GM19099 (cell line): ENCODE results near the gene CCDC158.

Source experiments
- POLR2A ChIP-seq: IDR thresholded peaks from 3 replicates; pipeline ENCODE4 v1.6.1; 2011; ENCODE audit warnings: low read depth; ENCODE audit not compliant: insufficient read length; ENCODE audit errors: extremely low read depth

Gene CCDC158

DNA sequence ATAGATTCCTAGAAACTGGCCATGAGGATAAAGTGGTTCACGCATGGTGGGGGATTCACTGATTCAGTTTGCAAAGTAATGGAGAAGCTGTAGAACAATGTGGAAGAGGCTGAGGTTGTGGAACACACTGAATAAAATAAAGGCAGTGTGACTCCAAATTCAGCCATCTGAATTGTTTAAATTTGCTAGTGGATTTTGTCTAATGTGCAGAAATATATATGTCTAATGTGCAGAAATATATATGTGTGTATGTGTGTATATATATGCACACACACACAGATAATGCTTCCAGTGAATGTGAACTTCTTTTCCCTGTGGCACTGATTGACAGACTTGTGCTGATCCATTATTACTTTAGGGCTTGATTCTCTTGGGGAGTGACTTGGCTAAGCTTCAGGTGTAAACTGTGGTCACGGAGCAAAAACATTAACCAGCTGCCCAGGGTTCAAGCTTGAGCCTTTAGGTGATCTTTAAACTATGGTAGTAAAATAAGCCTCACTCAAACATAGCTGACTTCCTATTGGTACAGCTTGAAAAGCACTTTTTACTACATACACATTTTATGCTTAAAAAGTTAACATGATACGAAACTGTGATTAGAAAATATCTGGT lies 110.9 kb downstream of the CCDC158 start:
- TF ChIP-seq POLR2A, result no peak

DNA sequence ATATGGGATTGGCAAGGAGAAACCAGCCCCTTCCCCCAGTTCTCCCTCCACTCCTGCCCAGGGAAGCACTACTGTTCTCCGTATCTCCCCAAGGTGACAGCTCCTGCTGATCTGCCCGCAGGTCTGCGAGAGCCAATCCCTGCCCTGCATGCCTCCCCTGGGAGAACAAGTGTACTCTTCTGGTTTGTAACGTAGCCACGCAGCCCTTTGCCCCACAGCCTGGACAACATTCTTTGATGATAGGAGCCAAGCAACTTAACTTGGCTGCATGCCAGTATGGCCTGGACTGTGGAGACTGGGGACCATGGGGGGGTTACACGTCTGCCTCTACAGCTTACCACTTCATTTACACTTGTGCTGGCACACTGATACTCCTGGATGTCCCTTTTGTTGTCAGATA lies 112.4 kb downstream of the CCDC158 start:
- no peak for TF ChIP-seq POLR2A

DNA sequence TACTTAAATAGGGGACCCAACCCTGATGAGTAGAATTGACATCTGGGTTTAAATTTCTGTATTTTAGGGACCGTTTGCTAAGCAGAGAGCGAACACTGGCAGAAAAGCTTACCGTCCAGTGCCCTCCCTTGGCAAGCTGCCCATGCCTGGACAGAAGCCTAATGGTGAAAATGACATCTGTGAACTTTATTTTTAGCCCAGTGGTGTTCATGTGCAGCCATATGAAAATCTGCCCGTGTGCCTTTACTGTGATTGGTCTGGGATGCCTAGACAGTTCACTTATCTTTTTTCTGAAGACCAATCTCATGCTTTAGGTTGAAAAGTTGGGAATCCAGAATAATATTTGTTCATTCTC lies 113.3 kb downstream of the CCDC158 start:
- TF ChIP-seq POLR2A, result no peak

DNA sequence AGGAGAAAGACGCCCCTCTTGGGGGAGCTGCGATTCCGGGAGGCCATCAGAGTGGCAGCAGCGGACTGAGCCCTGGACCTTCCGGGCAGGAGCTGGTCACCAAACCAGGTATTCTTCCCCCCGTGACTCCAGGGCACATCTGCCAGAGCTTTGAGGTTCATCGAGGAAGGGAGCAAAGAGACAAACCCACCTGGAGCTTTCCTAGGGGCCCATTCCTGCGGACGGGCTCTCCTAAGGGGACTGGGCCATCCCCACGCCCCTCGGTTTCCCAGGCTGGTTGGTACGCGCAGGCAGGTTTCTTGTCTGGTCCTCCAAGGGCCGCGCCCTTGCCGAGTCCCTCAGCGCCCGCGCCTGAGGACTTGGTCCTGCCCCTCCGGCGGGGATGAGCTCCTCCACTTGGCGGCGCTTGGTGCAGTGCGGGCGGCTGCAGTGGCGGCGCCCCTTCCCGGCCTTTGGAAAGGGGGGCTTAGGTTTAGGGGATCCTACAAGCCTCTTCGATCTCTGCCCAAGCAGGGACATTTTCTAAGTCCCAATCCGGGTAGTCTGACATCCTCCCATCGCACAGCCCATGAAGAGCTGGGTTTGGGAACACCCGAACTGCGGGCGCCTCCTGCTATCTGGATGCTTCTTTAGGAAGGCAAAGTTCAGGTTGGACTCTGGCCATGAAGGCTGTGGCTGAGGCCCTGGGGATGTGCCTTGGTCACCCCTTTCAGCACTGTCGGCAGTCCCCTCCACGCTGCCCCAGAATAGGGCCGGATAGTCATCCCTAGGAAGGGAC lies 113.9 kb downstream of the CCDC158 start:
- no peak for TF ChIP-seq POLR2A

DNA sequence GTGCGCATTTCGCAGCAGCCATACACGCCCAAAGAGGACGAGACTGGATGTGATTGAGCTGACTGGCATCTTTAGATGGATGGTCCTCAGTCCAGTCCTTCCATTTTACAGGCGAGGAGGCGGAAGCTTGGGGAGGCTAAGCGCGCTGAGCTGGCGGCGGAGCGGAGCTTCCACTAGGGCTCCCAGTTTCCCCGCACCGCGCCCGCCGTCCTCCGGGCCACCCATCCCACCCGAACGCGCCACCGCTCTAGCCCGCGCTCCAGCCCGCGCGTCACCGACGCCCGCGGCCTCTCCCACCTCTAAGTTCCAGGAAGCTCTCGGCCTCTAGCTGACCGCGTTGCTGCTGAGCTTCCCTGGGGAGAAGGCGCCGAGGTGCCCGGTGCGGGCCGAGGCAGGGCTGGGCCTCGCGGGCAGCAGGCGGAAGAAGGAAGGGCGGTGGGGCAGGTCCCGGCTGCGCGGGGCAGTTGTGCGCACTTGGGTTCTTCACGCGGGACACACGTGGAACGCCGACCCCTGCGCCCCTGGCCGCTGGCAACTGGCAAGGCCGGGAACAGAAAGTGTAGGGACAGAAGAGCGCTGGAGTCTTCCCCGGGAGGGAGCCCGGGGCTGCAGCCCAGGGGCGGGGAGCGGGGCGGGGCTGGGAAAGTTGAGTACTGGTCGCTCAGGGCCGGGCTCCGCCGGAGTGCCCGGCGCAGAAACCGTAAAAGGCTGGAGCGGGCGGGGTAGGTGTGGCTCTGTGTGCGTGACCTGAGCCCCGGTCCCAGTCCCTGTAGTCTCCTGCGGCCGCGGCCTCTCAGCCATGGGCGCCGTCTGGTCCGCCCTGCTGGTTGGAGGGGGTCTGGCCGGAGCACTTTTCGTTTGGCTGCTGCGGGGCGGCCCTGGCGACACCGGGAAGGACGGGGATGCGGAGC lies 114.7 kb downstream of the CCDC158 start, which contains the start of gene STBD1:
TSS of gene STBD1 (plus strand) at position 763 of the 911 bp plus-strand sequence. CDS start at position 800, 37 bp downstream.
- no peak for TF ChIP-seq POLR2A

DNA sequence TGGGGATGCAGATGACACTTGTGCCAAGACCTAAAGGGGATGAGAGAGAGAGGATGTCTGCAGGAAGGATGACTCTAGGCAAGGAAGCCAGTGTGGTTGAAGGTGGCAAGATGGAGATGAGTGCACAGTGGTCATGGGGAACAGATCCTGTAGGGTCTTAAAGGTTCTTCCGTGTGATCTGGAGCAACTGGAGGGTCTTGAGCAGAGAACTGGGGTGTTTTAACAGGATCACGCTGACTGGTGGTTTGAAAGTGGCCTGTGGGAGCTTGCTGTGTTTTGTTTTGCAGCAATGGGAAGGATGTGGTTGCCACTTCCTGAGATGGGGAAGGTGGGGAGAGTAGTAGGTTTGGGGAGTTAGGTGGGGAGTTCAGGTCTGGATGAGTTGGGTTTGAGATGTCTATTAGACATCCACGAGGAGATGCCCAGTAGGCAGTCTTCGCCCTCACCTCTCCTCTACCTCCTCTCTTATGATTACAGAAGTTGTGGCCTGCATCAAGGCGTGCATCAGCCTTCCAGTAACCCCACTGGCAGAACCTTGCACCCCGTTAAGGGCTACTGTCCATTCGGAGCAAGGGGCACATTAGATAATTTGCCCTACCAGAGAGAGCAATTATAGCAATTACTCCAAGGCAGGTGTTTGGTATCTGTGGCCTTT lies 115.8 kb downstream of the CCDC158 start:
- no peak for TF ChIP-seq POLR2A

DNA sequence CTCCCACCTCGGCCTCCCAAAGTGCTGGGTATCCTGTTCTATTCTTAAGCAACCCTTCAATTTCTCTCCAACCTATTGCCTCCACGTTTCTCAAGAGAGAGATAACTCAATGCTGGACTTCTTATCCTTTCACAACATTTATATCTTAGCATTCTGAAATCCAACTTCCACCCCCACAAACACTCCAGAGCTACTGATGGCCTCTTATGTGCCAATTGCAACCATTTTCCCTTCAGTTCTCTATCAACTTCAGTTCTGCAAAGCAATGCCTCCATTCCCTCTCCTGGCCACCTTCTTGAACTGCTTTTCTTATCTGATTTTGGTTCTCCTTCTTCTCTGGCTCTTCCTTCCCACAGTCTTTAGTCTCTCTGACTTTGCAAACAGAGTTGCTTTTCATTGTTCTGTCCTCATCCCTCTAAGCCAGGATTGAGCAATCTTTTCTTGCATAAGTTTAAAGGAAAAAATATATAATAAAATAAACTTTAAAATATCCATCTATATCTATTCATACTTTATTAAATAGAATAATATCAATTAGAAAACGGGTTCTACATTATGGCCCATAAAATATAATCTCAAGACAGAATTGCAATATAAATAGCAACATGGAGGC lies 118.0 kb downstream of the CCDC158 start:
- TF ChIP-seq POLR2A, result no peak

DNA sequence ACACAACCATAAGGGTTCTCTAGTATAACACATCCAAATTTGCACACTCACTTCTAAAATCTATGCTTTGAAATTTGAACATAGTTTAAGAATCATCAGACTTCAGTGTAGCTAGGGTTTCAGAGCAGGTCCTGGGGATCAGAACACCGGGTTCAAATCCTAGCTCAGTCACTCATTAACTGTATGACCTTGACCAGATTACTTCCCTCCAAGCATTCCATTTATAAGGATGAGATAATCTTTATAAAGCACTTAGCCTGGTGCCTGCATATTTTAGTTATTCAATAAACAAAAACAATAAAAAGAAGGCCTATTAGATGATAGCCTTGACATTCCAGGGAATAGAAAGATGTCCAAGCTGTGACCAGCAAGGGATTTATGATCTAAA lies 119.2 kb downstream of the CCDC158 start:
- no peak for TF ChIP-seq POLR2A

DNA sequence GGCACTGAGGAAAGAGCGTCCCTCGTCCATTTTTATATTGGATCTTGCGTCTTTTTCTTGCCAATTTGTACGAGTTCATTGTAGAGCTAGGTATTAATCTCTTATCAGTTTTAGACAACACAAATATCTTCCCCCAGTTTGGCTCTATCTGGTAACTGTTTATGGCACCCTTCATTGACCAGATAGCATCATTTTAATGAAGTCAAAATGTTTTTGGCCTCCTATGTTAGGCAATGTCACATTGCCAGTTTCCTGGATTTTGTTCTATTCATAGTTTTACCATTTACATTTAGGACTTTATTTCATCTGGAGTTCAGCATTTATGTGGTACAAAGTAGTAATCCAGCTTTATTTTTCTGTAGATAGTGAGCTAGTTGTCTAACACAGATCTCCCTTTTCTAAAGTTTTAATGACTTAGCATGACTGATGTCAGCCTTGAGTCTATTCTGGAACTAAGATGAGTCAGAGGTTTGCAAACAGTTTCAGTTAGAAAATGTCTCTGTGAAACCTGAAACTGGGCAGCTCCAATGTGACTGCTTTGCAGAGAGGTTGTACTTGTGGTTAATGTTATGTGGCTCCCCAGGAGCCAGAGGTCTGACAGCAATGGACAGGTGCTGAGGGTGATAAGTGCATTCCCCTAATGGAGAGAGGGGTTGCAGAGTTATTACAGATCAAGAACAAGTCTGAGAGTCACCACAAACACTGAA lies 119.7 kb downstream of the CCDC158 start:
- TF ChIP-seq POLR2A, result no peak

DNA sequence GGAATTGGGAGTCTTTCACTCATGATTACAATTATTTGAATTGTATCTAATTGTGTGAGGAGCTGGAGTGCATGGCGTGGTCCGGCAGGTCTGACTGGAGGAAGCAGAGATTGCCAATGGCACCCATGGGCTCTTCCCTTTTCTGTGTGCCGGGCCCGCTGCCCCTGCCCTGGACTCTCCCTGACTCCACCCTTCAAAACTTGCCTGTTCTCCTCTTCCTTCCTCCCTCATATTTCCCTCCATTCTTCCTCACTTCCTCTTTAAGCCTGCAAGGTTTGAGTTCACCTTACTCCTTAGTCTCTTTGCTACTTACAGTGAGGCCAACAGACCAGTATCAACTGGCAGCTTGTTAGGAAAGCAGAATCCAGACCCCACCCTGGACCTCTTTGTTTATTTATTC lies 120.9 kb downstream of the CCDC158 start:
- no peak for TF ChIP-seq POLR2A

DNA sequence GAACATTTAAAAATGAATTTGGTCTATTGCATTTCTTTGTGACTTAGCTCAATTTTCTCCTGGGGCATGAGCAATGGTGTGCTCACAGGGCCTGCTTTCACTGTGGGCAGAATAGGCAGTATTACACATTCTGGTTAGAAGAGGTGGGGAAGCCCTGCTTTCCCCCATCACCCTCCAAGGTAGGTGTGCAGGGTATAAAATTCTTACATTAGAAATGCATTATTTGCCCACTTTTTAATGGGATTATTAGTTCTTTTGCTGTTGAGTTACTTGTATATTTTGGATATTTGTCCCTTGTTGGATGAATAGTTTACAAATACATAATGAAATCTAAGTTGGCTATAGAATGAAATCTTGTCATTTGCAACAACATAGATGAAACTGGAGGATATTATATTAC lies 122.7 kb downstream of the CCDC158 start:
- TF ChIP-seq POLR2A, result no peak

DNA sequence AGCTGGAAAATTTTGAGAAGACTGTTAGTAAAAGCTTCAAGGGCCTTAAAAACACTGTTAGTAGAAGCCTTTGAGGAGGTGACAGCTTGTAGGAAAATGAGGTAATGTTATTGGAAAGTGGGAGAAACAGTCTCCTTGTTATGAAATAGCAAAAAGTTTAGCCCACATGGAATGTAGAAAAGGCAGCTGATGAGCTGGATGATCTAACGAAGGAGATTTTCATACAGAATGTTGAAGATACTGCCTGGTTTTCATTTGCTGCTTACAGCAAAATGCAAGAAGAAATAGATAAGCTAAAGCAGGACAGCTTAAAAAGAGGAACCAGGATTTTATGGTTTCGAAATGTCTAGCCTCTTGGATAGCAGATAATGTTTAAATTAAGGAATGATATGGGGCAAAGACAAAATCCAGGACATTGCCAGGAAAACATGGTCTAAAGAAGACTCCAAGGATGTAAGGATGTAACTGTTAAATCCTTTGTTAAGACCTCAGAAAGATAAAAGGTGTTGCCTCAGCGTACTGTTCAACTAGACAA lies 124.6 kb downstream of the CCDC158 start:
- no peak for TF ChIP-seq POLR2A

DNA sequence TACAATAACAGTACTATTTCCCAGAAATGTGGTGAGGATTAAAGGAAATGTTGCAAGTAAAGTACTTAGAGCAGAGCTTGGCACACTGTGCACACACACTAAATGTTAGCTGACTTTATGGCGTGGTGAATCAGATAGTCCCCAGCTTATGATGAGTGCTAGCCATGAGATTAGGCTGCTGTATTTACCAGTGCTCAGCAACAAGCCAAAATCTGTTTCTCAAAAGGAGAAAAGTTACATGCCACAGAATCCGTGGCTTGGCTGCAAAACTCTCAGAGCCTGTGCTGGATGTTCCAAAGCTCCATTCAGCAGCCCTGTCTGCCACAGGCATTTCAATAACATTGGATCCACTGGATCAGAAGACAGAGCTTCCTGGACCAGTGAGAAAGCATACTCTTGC lies 127.2 kb downstream of the CCDC158 start:
- TF ChIP-seq POLR2A, result no peak

DNA sequence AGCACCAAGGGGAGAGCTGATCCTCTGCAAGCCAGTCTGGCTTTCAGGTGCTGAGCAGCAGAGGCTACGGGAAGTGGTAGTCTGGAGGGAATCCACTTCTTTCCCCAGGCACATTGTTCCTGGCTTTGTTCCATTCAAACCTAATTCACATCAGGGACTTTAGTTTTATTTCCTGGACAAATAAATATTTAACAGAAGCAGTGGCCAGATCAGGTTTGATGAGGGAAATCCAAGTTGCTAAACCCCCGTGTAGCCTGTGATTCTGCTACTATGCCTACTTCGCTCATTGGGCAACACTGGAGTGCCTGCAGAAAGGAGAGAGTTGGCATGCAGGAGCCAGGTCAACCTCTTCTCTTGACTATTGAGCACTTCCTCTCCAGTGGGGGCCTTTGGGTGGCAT lies 128.2 kb downstream of the CCDC158 start:
- no peak for TF ChIP-seq POLR2A
